NCI-H345 (cell line): ENCODE results near the gene CFAP53.

Source experiments
- DNase-seq: peaks from one replicate; lab custom pipeline; 2025; lab: John Stamatoyannopoulos, UW

Gene CFAP53

GRCh38 chr18:50287441-50288347 is 21.4 kb upstream of the CFAP53 start, which contains the start of gene CXXC1:
Gene CXXC1 (minus strand): TSS chr18:50287692. CDS start chr18:50287589, 103 bp downstream.
- DNase-seq, result peak; percentile 99

GRCh38 chr18:50287028-50287440 is 20.7 kb upstream of the CFAP53 start:
- no peak for DNase-seq

- peak; percentile 48 for DNase-seq
Observed at GRCh38 chr18:50286391-50287027, 20.2 kb upstream of the CFAP53 start.

GRCh38 chr18:50285631-50286321 is 19.5 kb upstream of the CFAP53 start:
- no peak for DNase-seq

GRCh38 chr18:50285071-50285470 is 18.8 kb upstream of the CFAP53 start:
- no peak for DNase-seq

GRCh38 chr18:50284255-50284885 is 18.1 kb upstream of the CFAP53 start:
- DNase-seq, result no peak

GRCh38 chr18:50283469-50284209 is 17.3 kb upstream of the CFAP53 start:
- no peak for DNase-seq

GRCh38 chr18:50282521-50283335 is 16.4 kb upstream of the CFAP53 start:
- no peak for DNase-seq

GRCh38 chr18:50281972-50282520 is 15.8 kb upstream of the CFAP53 start:
- no peak for DNase-seq

GRCh38 chr18:50281295-50281971 is 15.1 kb upstream of the CFAP53 start, which contains the start of gene MBD1:
Gene MBD1 (minus strand): TSS chr18:50281523. CDS start chr18:50279992, 1,531 bp downstream.
- peak; percentile 99 for DNase-seq

GRCh38 chr18:50280707-50281294 is 14.5 kb upstream of the CFAP53 start:
- no peak for DNase-seq

- DNase-seq, result no peak
Observed at GRCh38 chr18:50279752-50280151, 13.5 kb upstream of the CFAP53 start.

GRCh38 chr18:50277942-50278341 is 11.6 kb upstream of the CFAP53 start:
- DNase-seq, result no peak

GRCh38 chr18:50276452-50276851 is 10.2 kb upstream of the CFAP53 start:
- DNase-seq, result no peak

GRCh38 chr18:50275503-50276036 is 9.3 kb upstream of the CFAP53 start:
- DNase-seq, result no peak

- no peak for DNase-seq
Observed at GRCh38 chr18:50274941-50275340, 8.6 kb upstream of the CFAP53 start.

GRCh38 chr18:50274044-50274442 is 7.7 kb upstream of the CFAP53 start:
- no peak for DNase-seq

- no peak for DNase-seq
Observed at GRCh38 chr18:50273203-50274043, 7.1 kb upstream of the CFAP53 start.
